ENCODE results near the gene ANKK1.

DNA sequence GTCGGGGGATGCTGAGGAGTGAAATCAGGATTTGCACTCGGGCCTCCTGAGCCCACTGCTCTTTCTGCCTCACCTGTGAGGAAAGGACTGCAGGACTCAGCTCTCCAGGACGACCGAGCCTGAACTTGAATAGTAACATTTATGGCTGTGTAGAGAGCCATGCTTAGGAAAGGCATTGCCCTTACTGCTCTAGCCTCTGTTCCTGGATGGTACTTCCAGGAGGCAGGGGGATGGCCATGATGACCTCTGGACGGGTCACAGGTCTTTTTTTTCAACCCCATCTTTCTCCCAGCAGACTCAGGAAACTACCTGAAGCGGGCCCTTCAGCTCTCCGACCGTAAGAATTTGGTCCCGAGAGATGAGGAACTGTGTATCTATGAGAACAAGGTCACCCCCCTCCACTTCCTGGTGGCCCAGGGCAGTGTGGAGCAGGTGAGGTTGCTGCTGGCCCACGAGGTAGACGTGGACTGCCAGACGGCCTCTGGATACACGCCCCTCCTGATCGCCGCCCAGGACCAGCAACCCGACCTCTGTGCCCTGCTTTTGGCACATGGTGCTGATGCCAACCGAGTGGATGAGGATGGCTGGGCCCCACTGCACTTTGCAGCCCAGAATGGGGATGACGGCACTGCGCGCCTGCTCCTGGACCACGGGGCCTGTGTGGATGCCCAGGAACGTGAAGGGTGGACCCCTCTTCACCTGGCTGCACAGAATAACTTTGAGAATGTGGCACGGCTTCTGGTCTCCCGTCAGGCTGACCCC is 11.3 kb downstream of the ANKK1 start:
- TF ChIP-seq TOX (CRISPR knock-in tag; IDR thresholded peaks at IDR 0.05; ENCODE audit: borderline replicate concordance) (no peak), ZFP30 (CRISPR knock-in tag; IDR thresholded peaks at IDR 0.05) (no peak), PATZ1 (CRISPR knock-in tag; IDR thresholded peaks at IDR 0.05; ENCODE audit: borderline replicate concordance) (no peak), ZC3H10 (CRISPR knock-in tag; IDR thresholded peaks at IDR 0.05) (no peak), BACH2 (CRISPR knock-in tag; IDR thresholded peaks at IDR 0.05; ENCODE audit: borderline replicate concordance) (no peak), GLIS3 (CRISPR knock-in tag; IDR thresholded peaks at IDR 0.05) (no peak), POU6F1 (CRISPR knock-in tag; IDR thresholded peaks at IDR 0.05; ENCODE audit: borderline replicate concordance, low read depth) (no peak), TCF4 (CRISPR knock-in tag; IDR thresholded peaks at IDR 0.05; ENCODE audit: borderline replicate concordance) (no peak), ARNTL (CRISPR knock-in tag; IDR thresholded peaks at IDR 0.05; ENCODE audit: borderline replicate concordance, low read depth) (no peak), ZNF8 (CRISPR knock-in tag; IDR thresholded peaks at IDR 0.05) (no peak)
